HG03135 (cell line): ENCODE data around the gene MAP3K14.
"Not testable (repeated sequence)": the region's sequence is repeated elsewhere in the genome, so short reads cannot be mapped to it uniquely, and the experiment has no call there.

ENCODE experiments used
- ATAC-seq: cut with Tn5 transposase; IDR thresholded peaks from one replicate; pipeline ENCODE4 v1.9.1; 2021; ENCODE audit warnings: mild to moderate bottlenecking, moderate library complexity; ENCODE audit not compliant: unreplicated experiment

Gene MAP3K14

DNA sequence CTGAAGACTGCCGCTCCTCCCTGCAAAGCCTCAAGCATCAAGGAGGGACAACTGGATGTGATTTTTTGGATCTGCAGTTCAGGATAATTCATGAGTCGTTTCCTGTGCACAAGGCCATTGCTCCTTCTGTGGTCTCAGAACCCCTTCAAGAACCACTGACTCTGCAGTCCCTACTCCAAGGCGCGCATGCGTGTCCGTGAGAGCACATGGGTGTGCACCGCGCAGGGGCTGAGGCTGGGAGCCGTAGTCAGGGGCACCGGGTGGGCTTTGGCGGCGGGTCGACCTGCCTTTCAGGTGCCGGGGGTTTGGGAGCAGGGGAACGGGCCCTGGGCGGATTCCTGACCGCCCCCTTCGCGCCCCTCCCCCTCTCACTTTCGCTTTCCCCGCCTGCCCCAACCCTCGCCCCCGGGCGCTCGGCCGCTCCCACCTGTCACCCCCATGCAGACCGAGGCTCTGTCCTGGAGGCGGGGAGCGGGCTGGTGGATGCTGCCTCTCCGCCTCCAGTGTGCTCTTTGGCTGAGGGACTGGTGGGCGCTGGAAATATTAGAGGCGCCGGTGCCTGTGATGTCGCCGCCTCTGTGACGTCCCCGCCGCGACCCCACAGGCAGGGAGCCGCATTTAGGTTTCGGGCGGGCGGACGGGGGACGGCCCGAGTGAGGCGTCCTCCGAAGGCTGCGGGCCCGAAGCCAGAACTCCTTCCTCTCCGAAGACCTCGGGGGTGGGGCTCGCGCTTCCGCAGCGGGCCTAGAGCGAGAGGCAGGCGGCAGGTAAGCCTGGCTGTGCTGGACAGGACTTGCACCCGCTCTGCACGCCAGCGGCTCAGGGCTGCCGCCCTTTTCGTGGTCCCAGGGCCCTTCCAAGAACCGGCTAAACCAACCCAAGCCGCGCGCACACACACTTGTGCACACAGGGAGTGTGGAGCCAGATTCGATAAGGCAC, 55.0 kb downstream of the MAP3K14 start, which contains the start of gene SPATA32:
Gene SPATA32, minus strand, starts transcription at position 518 of the 939 bp plus-strand sequence. Its CDS starts 78 bp downstream, at position 440.
- ATAC-seq: peak; percentile 59

DNA sequence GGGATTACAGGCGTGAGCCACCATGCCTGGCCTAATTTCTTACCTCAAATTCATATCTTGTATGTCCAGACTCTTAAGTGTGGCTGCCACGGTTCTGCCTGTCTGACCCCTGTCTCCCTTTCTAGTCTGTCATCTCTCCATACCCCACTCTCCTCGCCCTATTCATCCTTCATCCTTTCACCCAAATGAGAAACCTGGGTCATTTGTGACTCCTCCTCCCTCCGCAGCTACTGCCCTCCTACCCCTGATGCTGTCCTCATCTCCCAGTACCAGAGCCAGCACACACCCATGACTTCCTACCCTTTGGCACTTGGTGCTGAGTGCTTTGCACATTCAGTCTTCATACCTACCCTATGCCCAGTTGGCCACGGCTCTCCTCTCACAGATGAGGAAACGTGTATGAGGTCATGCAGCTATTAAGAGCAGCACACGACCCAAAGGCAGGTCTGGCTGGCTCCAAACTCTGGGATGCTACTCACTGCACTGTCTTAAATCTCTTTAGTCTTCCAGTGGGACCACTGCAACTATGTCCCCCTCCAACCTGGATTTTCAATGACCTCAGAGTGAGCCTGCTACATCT, 56.5 kb downstream of the MAP3K14 start:
- no peak for ATAC-seq

DNA sequence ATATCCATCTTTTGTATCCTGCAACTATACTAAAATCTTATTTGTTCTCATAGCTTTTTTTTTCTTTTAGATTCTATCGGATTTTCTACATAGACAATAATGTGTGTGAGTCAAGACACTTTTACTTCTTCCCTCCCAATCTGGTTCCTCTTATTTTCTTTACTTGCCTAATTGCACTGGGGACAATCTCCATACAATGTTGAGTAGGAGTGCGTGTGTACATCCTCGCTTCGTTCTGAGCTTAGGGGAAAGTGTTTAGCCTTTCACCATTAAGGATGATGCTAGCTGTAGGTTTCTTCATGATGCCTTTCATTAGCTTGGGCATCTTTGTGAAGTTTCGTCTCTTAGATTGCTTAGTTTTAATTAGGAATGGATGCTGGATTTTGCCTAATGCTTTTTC, 57.8 kb downstream of the MAP3K14 start:
- no peak for ATAC-seq

DNA sequence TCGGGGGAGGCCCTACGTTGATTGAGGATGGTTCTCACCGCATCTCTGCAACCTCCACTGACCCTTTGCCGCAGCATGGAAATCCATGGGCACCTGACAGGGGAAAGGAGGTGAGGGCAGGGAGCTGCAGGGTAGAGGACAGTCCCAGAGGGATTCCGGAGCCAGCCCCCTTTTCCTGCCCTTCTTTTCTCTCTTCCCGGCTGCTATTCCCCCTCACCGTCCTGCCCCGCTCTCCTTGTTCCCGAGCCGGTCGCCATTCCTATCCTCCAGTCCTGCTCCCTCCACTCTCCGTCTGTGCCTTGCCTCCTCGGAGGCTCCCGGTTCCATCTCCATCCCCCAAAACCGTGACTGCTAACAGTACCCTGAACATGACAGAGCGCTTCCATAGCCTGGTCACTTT, 59.7 kb downstream of the MAP3K14 start:
- no peak for ATAC-seq

DNA sequence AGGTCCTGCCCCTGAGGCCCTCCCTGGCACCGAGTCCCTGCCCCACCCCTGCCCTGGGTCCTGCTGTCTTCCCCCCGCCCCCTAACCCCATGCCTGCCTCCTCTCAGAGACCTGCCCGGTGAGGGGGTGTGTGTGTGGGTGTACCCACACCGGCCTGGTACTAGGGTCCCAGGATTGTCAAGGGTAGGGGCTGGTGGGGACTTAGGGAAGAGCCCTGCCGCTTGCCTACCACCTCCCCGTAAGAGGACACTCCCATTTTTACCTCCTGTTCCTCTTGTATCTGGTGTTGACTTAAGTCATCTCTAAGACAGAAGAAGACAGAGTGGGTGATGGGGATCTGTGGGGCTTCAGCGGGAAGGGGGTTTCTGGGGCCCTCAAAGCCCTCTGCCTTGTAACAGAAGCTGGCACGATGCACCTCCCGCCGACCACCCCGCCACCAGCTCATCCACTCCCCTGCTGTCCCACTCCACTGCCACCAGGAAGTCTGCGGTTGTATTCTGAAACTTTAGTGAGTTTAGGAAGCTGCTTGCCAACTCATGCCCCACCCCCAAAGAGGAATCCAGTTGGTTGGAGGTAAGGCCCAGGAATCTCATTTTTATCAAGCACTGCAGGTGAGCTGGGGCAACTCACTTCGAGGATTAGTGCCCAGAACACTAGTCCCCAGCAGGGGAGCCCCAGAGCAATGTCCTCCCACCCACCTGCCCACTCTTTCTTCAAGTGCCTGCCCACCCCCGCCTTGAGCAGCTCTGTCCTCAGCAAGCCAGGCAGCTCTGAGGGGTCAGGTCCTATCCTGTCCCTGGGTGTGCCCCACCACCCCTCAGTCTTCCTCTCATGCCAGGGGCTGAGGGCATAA, 60.5 kb downstream of the MAP3K14 start:
- no peak for ATAC-seq

DNA sequence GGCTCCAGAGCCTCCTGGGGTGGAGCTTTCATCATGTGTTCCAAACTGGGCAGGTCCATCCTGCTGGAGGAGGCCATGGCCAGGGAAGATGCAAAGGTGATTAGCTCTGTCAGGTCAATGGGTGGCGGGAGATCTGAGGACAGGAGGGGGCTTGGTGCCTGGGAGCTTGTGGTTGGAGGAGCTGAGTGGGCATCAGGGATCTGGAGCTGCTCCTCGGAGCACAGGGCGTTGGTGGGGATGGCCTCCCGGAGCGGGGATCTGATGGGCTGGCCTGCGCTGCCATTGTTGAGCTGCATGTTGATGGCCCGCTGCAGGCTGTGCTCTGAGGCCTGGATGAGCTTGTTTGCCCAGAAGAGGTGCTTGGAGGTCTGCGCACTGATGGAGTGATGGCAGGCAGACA, 61.5 kb downstream of the MAP3K14 start:
- ATAC-seq: no peak

DNA sequence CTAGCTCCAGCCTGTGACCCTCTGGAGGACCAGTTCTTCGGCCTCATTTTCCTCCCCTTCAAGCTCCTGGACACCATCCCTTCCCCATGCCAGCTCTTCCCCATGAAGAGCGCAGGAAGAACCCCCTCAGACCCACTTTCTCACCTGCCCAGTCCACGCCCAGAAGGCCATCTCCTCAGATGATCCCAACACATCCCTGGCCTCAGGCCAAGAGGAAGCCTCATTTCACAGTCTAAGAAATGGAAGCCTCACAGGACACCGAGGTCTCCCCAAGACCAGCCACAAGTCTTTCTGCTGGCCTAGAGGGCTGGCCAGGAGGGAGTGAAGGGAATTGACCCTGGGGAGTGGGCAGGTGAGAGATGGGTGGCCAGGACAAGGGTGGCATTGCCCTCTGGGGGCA, 62.9 kb downstream of the MAP3K14 start:
- ATAC-seq: no peak

DNA sequence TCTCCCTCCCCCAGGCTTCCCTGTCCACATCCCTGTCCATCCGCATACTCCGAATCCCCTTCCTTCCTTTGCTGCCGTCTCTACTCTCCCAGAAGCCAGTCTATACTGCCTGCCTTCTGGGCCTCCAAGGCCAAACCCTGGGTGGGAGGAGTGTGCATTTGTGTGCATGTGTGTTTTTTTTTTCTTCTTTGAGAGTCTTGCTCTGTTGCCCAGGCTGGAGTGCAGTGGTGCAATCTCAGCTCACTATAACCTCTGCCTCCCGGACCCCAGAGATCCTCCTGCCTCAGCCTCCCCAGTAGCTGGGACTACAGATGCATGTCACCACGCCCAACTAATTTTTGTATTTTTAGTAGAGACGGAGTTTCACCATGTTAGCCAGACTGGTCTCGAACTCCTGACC, 63.6 kb downstream of the MAP3K14 start:
- ATAC-seq: not testable (repeated sequence)

DNA sequence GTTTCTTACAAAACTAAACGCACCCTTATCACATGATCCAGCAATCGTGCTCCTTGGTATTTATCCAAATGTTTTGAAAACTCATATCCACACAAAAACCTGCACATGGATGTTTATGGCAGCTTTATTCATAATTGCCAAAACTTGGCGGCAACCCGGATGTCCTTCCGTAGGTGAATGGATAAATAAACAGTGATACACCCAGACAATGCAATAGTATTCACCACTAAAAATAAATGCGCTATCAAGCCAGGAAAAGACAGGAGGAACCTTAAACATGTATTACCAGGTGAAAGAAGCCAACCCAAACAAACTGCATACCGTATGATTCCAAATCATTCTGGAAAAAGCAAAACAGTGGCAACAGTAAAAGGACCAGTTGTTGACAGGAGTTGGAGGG, 64.9 kb downstream of the MAP3K14 start:
- ATAC-seq: no peak

DNA sequence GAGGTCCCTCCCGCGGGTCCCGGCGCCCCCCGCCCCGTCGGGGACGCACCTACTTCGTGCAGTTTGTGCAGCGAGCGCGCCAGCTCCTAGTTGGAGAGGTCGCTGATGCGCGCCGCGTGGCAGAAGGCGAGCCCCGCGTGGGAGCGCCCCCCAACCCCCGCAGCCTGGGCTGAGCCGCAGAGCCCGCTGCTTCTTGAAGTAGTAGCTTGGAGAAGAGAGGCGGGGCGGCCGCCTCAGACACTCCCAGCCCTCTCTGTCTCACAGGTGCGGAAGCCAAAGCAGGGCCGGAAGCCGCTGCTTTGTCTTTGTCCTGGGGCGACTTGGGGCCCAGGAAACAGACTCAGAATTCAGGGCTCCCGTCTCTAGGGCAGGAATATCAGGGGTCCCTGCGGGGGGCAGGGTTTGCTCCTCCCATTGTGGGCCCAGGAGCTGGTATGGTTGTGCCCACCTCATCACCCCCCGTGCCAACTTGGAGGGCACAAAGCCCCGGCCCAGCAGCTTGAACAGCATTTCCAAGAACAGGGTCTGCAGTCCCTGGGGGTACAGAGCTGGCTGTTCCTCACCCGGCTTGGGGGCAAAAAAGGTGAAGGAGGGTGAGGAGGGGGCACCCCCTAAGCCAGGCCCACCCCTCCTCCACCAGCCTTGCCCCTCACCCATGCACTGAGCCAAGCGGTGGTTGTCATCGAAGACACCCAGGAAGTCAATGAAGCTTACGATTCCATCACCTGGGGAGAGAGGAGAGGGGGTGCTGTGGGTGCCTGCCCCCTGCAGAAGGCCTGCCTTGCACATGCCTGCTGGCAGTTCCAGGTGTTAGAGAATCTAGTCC, 68.5 kb downstream of the MAP3K14 start:
- peak; percentile 51 for ATAC-seq

DNA sequence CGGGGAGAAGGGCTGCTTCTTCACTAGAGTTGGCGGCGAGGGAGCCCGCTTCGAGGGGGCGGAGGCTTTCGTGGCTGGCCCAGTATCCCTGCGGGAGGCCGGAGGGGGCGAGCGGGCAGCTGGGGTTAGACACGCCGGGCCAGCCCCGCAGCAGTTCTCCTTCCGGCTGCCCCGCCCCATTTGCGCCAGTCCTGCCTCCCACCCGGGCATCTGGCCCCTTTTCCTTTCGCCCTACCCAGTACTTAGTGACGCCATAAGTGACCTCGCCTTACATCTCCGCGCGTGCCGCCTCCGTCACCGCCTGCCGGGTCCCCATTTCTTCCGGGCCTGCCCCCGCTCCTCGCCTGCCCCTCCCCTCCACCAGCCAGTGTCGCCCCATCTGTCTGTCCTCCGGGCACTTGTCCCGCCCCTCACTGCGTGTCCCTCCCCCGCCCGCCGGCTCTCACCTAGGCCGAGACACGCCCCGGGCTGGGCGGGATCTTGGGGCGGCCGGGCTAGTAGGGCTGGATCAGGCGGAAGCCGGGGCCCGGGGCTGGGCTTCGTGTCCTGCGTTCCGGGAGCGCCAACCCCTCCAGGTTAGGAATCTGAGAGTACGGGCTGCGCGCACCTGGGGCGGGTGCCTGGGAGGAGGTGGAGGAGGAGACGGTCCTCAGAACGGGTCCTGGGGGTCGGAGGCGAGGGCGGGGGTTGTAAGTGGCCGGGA, 69.2 kb downstream of the MAP3K14 start:
- ATAC-seq: peak; percentile 72

DNA sequence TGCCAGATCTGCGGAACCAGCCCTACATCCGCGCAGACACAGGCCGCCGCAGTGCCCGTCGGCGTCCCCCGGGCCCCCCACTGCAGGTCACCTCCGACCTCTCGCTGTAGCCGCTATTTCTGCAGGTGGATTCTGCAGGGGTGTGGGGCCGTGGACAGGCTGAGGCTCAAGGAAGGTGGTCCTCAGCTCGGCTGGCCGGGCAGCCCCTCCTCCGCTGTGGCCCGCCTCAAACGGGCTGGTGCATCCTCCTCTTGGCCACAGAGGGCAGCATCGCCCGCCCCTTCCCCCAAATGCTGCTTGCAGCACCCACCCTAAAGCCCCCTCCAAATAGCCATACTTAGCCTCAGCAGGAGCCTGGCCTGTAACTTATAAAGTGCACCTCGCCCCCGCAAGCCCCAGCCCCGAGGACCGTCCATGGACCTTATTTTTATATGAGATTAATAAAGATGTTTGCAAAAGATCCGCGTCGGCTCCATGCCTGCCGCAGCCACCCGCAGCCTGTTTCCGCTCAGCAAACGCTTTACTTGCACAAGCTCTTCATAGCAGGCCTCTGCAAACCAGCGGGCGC, 69.9 kb downstream of the MAP3K14 start:
- ATAC-seq: no peak

DNA sequence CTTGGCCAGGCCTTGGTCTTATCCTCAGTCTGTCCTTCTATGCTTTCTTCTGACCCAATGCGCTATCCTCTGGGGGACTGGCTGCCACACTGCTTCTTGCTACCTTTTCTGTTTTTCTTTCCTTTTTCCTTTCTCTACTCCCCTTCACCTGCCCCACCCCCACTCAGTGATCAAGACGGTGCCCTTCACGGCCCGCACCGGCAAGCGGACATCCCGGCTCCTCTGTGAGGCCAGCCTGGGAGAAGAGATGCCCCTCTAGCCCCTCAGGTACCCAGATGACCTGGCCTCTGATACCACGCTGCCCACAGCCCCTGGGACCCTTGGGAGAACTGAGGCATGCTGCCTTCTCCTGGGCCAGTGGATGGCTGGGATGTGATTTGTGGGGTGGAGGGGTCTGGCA, 70.5 kb downstream of the MAP3K14 start:
- no peak for ATAC-seq

DNA sequence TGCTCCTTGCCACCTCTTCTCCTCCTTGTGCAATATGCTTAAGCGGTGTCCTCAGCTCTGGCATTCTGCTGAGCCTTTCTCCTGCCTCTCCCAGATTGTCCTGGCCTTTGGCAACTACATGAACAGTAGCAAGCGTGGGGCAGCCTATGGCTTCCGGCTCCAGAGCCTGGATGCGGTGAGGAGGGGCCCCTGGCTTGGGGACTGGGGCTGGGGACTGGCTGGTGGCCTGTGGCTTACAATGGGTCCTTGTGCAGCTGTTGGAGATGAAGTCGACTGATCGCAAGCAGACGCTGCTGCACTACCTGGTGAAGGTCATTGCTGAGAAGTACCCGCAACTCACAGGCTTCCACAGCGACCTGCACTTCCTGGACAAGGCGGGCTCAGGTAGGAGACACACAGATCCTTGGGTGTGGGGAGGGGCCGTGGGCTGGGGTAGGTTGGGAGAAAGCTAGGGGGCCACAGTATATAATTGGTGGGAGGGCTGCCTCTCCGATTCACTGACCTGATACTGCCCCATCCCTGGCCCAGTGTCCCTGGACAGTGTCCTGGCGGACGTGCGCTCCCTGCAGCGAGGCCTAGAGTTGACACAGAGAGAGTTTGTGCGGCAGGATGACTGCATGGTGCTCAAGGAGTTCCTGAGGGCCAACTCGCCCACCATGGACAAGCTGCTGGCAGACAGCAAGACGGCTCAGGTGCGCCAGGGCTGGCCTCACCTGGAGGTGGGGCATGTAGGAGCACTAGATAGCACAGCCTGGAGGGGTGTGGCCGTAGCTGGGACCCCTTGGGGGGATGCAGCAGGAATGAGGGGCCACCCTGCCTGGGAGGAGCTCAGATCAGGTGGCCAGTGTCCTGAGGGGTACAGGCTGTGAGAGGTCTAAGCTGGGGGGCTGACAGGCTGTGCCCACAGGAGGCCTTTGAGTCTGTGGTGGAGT, 71.8 kb downstream of the MAP3K14 start:
- no peak for ATAC-seq

DNA sequence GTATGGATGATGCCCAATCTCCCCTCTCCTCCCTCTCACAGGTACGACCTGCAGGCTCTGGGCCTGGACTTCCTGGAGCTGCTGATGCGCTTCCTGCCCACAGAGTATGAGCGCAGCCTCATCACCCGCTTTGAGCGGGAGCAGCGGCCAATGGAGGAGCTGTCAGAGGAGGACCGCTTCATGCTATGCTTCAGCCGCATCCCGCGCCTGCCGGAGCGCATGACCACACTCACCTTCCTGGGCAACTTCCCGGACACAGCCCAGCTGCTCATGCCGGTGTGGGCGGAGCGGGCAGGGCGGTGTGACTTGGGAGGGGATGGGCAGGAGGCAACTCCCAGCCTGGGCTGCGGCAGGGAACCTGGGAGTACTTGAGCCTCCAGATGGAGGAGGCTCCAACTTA, 73.1 kb downstream of the MAP3K14 start:
- no peak for ATAC-seq

DNA sequence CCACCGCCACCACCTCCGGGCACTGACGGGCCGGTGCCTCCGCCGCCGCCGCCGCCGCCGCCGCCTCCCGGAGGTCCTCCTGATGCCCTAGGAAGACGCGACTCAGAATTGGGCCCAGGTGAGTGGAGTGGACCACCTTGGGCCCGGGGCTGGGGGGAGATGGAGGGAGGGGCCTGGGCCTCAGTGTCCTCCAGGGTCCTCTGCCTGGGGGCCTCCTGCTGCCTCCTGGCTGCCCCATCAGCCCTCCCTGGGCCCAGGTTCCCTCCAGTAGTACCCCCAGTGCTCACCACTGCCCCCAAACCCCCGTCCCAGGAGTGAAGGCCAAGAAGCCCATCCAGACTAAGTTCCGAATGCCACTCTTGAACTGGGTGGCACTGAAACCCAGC, 74.8 kb downstream of the MAP3K14 start:
- ATAC-seq: no peak

DNA sequence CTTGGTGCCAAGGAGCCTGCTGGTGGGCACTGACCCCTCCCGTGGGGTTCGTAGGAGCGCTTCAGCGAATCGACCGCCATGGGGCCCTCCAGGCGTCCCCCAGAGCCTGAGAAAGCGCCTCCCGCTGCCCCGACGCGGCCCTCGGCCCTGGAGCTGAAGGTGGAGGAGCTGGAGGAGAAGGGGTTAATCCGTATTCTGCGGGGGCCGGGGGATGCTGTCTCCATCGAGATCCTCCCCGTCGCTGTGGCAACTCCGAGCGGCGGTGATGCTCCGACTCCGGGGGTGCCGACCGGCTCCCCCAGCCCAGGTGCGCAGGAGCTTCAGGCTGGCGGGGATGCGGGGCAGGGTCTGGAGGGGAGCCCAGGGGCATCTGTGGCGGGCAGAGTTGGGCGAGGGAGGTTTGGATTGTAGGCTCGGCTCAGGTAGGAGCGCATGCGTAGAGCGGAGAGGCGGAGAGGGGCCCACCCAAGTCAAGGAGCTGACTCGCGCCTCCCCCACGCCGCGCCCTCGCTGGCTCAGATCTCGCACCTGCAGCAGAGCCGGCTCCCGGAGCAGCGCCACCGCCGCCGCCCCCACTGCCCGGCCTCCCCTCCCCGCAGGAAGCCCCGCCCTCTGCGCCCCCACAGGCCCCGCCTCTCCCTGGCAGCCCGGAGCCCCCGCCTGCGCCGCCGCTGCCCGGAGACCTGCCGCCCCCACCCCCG, 75.3 kb downstream of the MAP3K14 start:
- no peak for ATAC-seq

DNA sequence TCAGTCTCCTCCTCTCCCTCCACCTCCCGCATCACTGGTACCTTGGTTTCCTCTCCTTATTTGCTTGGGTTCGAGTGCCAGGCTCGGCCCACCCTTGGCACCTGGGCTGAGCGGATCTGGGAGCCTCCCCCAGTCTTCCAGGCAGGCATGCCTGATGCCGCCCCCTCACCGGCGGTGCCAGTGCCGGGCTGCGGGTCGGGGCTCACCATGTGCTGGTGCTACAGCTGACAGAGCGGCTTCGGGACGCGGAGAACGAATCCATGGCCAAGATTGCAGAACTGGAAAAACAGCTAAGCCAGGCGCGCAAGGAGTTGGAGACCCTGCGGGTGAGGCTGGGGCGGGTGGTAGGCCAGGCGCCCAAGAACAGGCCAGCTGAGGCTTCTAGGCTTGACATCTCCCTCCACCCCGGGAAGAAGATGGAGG, 75.9 kb downstream of the MAP3K14 start:
- no peak for ATAC-seq
